ENCODE measurements around the gene PAX5.

The PAX5 gene

DNA sequence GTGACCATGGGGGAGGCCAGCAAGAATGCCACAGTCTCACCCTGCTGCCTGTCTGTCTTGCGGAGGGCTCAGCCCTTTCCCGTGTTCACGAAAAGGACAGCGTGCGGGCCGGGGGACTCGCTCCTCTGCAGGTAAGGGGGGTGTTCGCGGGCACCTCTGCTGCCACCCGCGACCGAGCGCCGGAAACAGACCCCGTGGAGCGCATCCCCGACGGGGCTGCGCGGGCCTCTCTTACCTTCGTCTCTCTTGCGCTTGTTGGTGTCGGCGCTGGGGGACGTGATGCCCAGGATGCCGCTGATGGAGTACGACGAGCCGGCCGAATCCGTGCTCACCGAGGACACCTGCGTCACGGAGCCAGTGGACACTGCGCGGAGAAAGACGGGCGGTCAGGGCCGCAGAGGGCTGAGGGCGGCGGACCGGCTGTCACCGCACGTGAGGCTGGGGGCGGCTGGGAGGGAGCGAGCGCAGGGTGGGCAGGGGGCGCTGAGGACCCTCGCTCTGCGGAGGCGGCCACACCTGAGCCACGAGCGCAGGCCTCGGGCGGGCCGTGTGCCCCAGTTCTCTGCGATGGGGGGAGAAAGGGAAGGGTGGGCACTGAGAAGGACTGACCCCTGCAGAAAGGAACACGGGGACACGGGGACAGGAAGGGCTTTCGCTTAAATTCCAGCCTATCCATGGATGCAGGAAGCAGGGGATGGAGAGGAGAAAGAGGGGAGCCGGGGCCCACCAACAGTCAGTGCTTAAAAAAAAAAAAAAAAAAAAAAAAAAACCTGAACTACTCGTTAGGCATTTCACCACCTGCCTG is 31.5 kb downstream of the PAX5 start:
- Histone ChIP-seq H3K4me3 (ENCODE audit: low read depth, low read length) (no peak overlapping the region), H3K27ac (ENCODE audit: extremely low read depth, low read depth, low read length) (no peak overlapping the region), H3K9me3 (ENCODE audit: control insufficient read depth, insufficient read depth, low read depth, low read length) (no peaks in the 10 kb centered on the region), H3K4me1 (ENCODE audit: control insufficient read depth, insufficient read depth, low read length) (no peaks in the 10 kb centered on the region), H3K36me3 (ENCODE audit: control insufficient read depth in 2 of 2, insufficient read depth in 1 of 2, low read length in 2 of 2) (no peaks in the 10 kb centered on the region)
- ChIA-PET POLR2A (no interaction called here), CTCF (no interaction called here)
- no peak for TF ChIP-seq ZNF335 (tag by site-specific recombination; conservative IDR thresholded peaks at IDR 0.05)
- TF ChIP-seq ZSCAN4 (tag by site-specific recombination; IDR thresholded peaks at IDR 0.05) = no peak
- TF ChIP-seq ZNF398 (tag by site-specific recombination; IDR thresholded peaks at IDR 0.05) = no peak
- no peak for TF ChIP-seq TCF7L2 (IDR thresholded peaks at IDR 0.05; ENCODE audit: borderline replicate concordance, low read depth, low read length)
- TF ChIP-seq PRDM1 (tag by site-specific recombination; IDR thresholded peaks at IDR 0.05) = no peak
- TF ChIP-seq, protein P1, sequence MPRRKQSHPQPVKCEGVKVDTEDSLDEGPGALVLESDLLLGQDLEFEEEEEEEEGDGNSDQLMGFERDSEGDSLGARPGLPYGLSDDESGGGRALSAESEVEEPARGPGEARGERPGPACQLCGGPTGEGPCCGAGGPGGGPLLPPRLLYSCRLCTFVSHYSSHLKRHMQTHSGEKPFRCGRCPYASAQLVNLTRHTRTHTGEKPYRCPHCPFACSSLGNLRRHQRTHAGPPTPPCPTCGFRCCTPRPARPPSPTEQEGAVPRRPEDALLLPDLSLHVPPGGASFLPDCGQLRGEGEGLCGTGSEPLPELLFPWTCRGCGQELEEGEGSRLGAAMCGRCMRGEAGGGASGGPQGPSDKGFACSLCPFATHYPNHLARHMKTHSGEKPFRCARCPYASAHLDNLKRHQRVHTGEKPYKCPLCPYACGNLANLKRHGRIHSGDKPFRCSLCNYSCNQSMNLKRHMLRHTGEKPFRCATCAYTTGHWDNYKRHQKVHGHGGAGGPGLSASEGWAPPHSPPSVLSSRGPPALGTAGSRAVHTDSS (tag by site-specific recombination; IDR thresholded peaks at IDR 0.05) = no peak
- TF ChIP-seq ZNF155 (tag by site-specific recombination; IDR thresholded peaks at IDR 0.05) = no peak
- TF ChIP-seq ZNF426 (tag by site-specific recombination; IDR thresholded peaks at IDR 0.05) = no peak
- no peak for TF ChIP-seq GLI4 (tag by site-specific recombination; IDR thresholded peaks at IDR 0.05)
- TF ChIP-seq ZNF221 (tag by site-specific recombination; IDR thresholded peaks at IDR 0.05; ENCODE audit: borderline replicate concordance) = no peak
- TF ChIP-seq, protein P2, sequence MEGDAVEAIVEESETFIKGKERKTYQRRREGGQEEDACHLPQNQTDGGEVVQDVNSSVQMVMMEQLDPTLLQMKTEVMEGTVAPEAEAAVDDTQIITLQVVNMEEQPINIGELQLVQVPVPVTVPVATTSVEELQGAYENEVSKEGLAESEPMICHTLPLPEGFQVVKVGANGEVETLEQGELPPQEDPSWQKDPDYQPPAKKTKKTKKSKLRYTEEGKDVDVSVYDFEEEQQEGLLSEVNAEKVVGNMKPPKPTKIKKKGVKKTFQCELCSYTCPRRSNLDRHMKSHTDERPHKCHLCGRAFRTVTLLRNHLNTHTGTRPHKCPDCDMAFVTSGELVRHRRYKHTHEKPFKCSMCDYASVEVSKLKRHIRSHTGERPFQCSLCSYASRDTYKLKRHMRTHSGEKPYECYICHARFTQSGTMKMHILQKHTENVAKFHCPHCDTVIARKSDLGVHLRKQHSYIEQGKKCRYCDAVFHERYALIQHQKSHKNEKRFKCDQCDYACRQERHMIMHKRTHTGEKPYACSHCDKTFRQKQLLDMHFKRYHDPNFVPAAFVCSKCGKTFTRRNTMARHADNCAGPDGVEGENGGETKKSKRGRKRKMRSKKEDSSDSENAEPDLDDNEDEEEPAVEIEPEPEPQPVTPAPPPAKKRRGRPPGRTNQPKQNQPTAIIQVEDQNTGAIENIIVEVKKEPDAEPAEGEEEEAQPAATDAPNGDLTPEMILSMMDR (tag by site-specific recombination; IDR thresholded peaks at IDR 0.05) = no peak
- no peak for TF ChIP-seq PATZ1 (tag by site-specific recombination; IDR thresholded peaks at IDR 0.05)
- no peak for TF ChIP-seq HOXC10 (CRISPR knock-in tag; IDR thresholded peaks at IDR 0.05)
- TF ChIP-seq, protein P3, sequence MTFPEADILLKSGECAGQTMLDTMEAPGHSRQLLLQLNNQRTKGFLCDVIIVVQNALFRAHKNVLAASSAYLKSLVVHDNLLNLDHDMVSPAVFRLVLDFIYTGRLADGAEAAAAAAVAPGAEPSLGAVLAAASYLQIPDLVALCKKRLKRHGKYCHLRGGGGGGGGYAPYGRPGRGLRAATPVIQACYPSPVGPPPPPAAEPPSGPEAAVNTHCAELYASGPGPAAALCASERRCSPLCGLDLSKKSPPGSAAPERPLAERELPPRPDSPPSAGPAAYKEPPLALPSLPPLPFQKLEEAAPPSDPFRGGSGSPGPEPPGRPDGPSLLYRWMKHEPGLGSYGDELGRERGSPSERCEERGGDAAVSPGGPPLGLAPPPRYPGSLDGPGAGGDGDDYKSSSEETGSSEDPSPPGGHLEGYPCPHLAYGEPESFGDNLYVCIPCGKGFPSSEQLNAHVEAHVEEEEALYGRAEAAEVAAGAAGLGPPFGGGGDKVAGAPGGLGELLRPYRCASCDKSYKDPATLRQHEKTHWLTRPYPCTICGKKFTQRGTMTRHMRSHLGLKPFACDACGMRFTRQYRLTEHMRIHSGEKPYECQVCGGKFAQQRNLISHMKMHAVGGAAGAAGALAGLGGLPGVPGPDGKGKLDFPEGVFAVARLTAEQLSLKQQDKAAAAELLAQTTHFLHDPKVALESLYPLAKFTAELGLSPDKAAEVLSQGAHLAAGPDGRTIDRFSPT (tag by site-specific recombination; IDR thresholded peaks at IDR 0.05) = no peak
- TF ChIP-seq ZNF529 (tag by site-specific recombination; IDR thresholded peaks at IDR 0.05; ENCODE audit: insufficient replicate concordance) = no peak
- no peak for TF ChIP-seq ZNF394 (tag by site-specific recombination; IDR thresholded peaks at IDR 0.05; ENCODE audit: borderline replicate concordance)
- no peak for TF ChIP-seq ZNF830 (tag by site-specific recombination; IDR thresholded peaks at IDR 0.05; ENCODE audit: low read depth)
- TF ChIP-seq ZNF610 (tag by site-specific recombination; IDR thresholded peaks at IDR 0.05; ENCODE audit: borderline replicate concordance) = no peak
- no peak for TF ChIP-seq ZNF571 (tag by site-specific recombination; IDR thresholded peaks at IDR 0.05)

Data from HEK293 (cell line).